ENCODE results near the gene ERV3-1.
"Not testable (repeated sequence)": the region's sequence is repeated elsewhere in the genome, so short reads cannot be mapped to it uniquely, and the experiment has no call there.

Gene ERV3-1

GRCh38 chr7:65002972-65003585 is 3.4 kb downstream of the ERV3-1 start:
- no peak for DNase-seq (ENCODE audit: low read depth in 4 of 4, low spot score in 1 of 4)

GRCh38 chr7:65001291-65001814 is 5.1 kb downstream of the ERV3-1 start:
- DNase-seq (ENCODE audit: low read depth in 4 of 4, low spot score in 1 of 4), result no peak

- DNase-seq (ENCODE audit: low read depth in 4 of 4, low spot score in 1 of 4), result no peak
Observed at GRCh38 chr7:64999165-65000004, 7.1 kb downstream of the ERV3-1 start.

- no peak for DNase-seq (ENCODE audit: low read depth in 4 of 4, low spot score in 1 of 4)
Observed at GRCh38 chr7:64998865-64999164, 7.7 kb downstream of the ERV3-1 start.

GRCh38 chr7:64997927-64998391 is 8.5 kb downstream of the ERV3-1 start:
- no peak for DNase-seq (ENCODE audit: low read depth in 4 of 4, low spot score in 1 of 4)

GRCh38 chr7:64997164-64997908 is 9.2 kb downstream of the ERV3-1 start:
- no peak for DNase-seq (ENCODE audit: low read depth in 4 of 4, low spot score in 1 of 4)

- DNase-seq (ENCODE audit: low read depth in 4 of 4, low spot score in 1 of 4), result no peak
Observed at GRCh38 chr7:64996305-64996704, 10.2 kb downstream of the ERV3-1 start.

- no peak for DNase-seq (ENCODE audit: low read depth in 4 of 4, low spot score in 1 of 4)
Observed at GRCh38 chr7:64993901-64994300, 12.6 kb downstream of the ERV3-1 start.

GRCh38 chr7:64992971-64993370 is 13.5 kb downstream of the ERV3-1 start:
- no peak for DNase-seq (ENCODE audit: low read depth in 4 of 4, low spot score in 1 of 4)

- no peak for DNase-seq (ENCODE audit: low read depth in 4 of 4, low spot score in 1 of 4)
Observed at GRCh38 chr7:64990936-64991335, 15.6 kb downstream of the ERV3-1 start, which contains the start of gene ZNF117. Gene ZNF117, minus strand, starts transcription at chr7:64991036.

- no peak for DNase-seq (ENCODE audit: low read depth in 4 of 4, low spot score in 1 of 4)
Observed at GRCh38 chr7:64990216-64990615, 16.3 kb downstream of the ERV3-1 start.

- DNase-seq (ENCODE audit: low read depth in 4 of 4, low spot score in 1 of 4), result no peak
Observed at GRCh38 chr7:64978497-64979203, 27.8 kb downstream of the ERV3-1 start.

- no peak for DNase-seq (ENCODE audit: low read depth in 4 of 4, low spot score in 1 of 4)
Observed at GRCh38 chr7:64965594-64965993, 40.9 kb downstream of the ERV3-1 start.

GRCh38 chr7:64959072-64959747 is 47.3 kb downstream of the ERV3-1 start:
- no peak for DNase-seq (ENCODE audit: low read depth in 4 of 4, low spot score in 1 of 4)

- no peak for DNase-seq (ENCODE audit: low read depth in 4 of 4, low spot score in 1 of 4)
Observed at GRCh38 chr7:64951250-64951848, 55.1 kb downstream of the ERV3-1 start.

GRCh38 chr7:64950673-64951072 is 55.8 kb downstream of the ERV3-1 start:
- DNase-seq (ENCODE audit: low read depth in 4 of 4, low spot score in 1 of 4), result not testable (repeated sequence)

- DNase-seq (ENCODE audit: low read depth in 4 of 4, low spot score in 1 of 4), result not testable (repeated sequence)
Observed at GRCh38 chr7:64948774-64949173, 57.7 kb downstream of the ERV3-1 start.

GRCh38 chr7:64947252-64948000 is 59.1 kb downstream of the ERV3-1 start:
- DNase-seq (ENCODE audit: low read depth in 4 of 4, low spot score in 1 of 4), result no peak

GRCh38 chr7:64946772-64947171 is 59.7 kb downstream of the ERV3-1 start:
- DNase-seq (ENCODE audit: low read depth in 4 of 4, low spot score in 1 of 4), result no peak

Data from stimulated activated CD4-positive, alpha-beta T cell treated with anti-CD3 and anti-CD28 coated beads, Interleukin-1b, Interleukin-23, amount 100 ng/mL, for 24 hours (primary cell).